CD1c-positive myeloid dendritic cell (primary cell): ENCODE results near the gene MACROD1.

Source experiments
- DNase-seq: peaks from one replicate; pipeline ENCODE4 v3.0.0-alpha.2; 2016; ENCODE audit errors: extremely low spot score

The MACROD1 gene

DNA sequence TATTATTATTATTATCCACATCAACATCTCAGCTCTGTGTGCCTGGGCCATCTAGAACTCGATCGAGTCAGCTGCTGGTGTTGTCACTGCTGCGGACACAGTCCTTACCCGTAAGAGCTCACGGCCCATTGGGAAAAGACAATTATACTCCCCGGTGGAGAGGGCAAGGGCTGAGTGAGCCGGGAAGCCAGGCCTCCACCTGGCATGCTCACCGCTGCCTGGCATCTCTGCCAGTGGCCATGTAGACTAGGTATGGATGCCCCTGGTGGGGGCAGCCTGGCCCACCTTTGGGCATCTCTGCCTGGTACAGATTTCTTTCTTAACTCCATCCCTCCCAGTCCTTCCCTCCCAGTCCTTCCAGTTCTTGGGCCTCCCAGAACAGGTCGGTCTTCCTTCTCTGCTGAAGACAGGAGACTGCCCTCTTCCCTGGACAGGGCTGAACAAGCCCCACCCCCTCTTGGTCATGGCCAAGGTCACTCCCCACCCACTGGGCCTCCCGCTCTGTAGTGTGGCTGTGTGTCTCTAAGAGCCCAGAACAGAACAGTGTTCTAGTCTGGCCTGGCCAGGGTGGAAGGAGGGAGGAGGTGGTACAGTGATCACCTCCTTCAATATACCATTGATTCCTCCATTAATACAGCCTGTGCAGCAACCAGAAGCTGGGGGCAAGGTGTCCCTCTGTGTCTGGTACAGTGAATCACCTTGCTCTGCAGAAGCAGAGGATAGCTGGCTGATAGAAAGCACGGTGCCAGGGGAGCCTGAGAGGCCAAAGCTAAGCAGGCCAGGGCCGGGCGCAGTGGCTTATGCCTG lies 72.5 kb downstream of the MACROD1 start:
- DNase-seq: no peak

DNA sequence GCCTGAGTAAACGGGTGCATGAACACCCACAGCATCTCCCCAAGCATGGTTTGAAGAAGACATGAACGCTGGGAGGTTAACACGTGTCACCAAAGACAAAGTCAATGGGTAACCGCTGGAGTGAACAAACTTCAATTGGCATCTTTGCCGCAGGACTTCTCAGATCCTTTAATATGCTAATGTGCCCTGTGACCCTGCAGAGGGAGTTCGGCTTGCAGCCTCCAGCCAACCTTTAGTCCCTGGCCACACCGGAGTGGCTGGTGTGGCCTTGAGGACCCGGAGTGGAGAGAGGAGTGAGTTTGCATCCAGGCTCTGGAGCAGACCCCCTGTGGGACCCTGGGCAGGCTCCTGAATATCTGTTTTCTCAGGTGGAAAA lies 73.2 kb downstream of the MACROD1 start:
- DNase-seq: no peak

DNA sequence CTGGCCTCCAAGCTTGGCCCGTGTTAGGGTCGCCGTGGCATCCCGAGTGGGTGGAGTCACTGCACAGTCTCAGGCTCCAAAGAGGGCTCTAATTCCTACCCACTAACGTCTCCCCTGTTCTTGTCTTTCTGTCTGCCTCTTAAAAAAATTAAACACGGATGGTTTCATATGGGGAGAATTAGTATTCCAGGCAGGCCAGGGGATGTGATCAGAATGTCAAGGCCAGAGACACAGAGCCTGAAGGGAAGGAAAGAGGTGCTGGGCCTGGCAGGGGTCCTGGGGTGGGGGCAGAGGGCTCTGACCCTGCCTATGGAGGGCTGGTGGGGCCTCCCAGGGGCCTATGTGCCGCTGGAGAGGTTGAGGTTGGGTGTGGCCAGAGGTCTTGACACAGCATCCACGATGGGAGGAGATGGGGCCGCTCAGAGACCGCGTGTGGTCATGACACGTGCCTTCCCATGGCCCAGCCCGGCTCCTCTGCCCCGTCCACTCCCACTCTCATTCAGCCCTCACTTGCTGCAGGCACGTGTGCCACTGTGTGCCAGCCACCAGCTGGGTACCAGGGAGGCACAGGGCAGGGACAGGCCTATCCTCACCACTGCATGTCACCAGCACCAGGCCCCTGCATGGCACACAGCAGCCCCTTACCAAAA lies 73.7 kb downstream of the MACROD1 start:
- DNase-seq: peak; percentile 40

DNA sequence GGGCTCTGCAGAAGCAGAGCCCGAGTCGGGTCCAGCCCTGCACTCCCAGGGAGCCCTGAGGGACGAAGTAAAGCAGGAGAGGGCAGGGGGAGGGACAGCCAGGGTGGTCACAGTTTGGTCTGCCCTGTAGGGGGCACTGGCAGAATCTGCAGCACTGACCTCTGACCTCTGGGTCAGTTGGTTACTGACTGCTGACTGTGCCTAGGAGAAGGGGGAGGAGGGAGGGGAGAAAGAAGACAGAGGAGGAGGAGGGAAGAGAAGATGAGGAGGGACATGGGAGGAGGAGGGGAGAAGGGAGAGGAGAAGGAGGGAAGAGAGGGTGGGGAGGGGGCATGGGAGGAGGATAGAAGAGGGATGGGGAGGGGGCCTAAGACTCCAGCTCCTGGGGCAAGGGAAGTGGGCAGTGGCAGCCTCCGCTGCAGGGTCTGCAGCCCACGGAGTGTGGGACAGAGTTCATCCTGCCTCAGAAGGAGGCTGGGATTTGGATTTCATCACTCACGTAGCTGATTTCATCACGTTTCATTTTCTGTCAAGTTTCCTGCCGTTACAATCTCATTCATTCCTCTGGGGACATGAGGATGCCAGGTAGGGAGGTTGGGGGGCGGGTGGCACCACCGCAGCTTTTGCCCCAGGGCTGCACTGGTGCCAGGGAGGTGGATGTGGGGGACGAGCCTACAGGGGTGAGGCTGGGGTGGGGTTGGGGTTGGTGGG lies 75.0 kb downstream of the MACROD1 start:
- peak; percentile 18 for DNase-seq

DNA sequence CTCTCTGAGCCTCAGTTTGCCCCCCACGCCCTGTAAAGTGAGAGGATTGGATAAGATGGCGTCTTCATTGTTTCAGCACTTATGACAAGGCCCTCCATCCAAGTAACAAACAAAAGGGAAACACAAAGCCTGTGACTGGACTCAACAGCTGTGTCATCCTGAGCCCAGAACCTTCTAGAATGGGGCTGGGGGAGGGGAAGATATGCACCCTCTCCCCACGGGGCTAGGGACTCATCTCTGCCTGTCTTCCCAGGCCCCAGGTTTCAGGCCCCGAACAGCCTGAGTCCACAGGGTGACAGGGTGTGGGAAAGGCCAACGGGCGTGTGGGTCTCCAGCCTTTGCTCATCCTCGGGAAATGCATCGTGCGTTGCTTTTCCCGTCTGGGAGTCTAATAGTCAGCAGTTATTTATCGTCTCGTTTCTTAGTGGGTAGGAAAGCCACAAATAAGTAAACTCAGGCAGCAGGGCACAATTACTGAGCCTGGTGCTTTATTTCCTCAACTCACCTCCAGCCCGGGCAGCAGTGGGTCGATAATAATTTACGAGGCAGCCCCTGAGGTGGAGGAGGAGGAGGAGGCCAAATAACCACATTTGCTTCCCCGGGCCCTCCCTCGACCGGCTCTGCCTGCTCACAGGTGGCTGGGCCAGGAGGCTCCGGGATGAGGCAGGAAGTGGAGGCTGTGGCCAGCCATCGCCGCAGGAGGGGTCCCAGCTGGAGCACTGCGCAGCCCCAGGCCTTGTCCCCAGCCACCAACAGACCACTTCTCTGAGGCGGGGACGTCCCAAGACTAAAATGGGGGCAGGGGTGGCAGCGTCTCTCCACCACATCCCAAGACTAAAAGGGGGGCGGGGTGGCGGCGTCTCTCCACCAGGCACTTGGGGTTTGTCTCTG lies 75.8 kb downstream of the MACROD1 start:
- no peak for DNase-seq

DNA sequence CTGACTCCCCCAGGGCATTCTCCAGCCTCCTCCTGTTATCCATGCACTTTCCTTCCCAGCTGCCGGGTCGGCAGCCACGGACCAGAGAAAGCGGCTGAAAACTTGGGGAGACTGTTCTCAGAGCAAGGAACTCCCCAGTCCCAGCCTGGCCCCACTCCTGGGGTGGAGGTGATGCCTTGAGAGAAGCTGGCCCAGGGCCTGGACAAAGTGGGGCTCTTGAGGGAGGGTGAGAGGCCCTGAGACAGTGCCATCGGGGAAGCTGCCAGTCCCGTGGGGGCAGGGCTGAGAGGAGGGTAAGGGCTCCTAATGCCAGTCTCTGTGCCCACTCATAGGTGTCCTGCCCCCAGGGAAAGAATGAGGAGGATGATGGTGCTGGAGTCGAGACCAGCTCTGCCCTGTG lies 76.4 kb downstream of the MACROD1 start:
- no peak for DNase-seq

DNA sequence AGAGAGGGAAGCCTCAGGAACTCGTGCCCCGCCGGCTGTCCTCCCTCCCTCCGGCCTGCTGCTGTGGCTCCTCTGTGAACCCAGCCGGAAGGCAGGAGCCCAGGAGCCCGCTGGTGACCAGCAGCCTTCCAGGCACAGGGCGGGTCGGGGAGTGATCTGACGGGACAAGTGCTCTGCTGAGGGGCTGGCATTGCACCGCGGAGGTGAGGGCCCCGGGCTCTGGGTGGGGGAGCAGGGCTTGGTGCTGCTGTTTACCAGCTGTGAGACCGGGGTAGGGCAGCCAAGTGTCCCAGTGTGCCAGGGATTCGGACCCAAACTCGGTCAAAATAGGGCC lies 76.9 kb downstream of the MACROD1 start:
- DNase-seq: no peak

DNA sequence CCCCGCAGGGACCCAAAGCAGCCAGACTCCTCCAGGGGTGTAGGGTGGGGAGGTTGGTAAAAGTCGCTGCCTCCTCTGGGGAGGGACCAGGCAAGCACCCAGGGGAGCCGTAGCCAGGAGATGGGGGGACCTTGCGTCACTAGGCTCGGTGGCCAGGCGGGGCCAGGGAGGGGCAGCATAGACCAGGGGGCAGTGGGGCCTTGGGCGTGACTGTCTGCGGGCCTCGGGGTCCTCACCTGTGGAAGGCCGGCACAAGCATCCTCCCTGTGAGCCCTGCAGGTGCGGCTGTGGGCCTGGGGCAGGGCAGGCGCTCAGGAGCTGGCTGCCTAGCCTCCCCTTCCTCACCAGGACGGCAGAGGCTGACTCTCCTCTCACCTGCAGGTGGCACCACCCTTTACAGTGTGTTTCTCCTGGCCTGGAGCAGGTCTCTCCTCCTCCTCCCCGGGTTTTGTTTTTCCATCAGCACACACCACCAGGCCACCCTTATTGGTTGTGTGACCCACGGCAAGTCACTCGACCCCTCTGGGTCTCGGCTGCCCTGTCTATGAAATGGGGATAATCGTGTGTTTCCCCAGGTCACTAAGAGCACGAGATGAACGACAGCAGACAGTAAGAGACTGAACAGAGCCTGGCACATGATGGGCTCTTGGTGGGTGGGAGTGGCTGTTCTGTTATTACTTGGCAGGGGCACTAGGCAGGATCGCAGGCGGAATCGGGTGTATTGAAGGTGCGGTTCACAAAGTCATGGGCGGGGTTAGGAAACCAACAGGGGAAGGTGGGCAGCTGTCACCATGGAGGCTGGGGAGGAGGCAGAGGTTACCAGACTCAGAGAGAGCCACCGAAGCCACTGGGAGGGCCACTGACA lies 77.5 kb downstream of the MACROD1 start:
- DNase-seq: no peak

DNA sequence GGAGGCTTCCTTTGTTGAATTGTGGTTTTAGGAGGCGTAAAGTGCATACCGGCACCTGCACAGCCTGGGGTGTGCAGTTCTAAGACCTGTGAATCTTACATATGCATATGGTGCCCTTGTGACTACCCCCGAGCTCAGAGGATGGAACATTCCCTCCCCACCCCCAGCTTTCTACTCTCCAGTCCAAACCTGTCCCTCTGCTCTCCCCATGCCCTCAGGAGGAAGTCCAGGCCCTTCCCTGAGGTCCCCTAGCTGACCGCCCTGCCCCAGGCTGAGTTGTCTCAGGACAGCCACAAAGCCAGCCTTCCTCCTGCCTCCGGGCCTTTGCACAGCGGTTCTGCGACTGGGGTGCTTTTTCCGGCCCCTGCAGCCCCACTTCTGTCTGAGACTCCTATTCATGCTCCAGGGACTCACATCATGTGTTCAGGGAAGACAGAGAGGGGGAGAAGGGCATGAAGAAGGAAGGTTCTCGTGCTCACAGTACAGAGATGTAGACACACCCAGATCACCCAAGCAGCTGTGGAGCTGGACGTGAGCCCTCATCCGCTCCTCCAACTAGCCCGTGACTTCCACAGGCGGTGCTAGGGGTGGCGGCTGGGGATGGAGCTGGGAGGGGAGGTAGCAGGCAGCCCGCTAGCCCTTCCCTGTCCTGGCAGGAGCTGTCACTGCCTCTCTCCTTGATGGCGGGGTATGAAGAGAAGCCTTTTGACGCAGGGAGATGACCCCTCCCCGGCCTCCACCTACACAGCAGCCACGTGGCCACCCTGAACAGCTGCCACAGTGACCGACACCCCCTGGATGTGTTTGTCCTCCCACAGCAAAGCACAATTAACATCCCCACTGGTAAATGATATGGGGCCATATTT lies 79.4 kb downstream of the MACROD1 start:
- no peak for DNase-seq

DNA sequence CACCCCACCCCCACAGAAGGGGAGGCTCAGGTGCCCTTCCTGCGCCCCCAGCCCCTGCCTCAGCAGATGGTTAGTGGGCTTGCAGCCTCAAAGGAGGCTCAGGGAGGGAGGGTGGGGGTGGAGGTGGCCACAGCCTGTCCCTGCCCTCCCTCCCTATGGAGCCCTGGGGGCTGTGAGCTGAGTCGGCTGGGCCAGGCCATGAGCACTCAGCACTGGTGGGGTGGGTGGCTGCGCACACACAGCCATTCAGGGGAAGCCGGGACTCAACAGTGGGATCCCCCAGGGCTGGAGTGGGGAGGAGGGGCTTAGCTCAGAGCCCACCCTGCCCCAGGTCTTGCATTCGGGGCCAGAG lies 80.0 kb downstream of the MACROD1 start:
- DNase-seq: no peak

DNA sequence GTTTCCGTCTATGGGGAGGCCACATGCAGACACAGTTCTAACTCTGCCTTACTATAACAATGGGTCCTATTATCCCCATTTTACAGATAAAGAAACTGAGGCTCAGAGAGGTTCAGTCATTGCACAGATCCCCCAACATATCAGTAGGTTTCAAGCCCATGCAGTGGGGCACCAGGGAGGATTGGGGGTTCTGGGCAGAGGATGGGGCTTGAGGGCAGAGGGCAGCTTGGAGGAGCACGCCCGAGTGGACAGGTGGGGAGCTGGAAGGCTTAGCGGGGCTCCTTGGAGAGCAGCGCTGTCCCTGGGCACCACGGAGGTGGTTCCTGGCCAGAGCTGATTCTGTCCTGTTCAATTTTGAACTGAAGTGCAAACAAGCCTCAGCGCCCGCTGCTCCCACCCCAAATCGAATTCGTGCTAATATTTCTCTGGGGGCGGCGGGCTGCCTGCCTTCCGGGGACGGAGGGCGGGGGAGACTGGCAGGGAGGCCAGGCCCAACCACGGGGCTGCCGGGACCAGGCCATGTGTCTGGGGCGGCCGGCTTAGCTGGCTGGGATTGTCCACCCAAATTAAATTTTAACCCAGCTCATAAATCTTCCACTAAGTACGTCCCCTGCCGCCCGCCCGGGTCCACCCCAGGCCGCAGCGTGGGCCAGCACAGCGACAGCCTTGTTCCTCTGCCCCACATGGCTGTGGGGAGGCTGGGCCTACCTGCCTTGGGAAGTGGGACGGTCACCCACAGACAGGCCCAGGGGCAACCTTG lies 80.8 kb downstream of the MACROD1 start:
- DNase-seq: no peak

DNA sequence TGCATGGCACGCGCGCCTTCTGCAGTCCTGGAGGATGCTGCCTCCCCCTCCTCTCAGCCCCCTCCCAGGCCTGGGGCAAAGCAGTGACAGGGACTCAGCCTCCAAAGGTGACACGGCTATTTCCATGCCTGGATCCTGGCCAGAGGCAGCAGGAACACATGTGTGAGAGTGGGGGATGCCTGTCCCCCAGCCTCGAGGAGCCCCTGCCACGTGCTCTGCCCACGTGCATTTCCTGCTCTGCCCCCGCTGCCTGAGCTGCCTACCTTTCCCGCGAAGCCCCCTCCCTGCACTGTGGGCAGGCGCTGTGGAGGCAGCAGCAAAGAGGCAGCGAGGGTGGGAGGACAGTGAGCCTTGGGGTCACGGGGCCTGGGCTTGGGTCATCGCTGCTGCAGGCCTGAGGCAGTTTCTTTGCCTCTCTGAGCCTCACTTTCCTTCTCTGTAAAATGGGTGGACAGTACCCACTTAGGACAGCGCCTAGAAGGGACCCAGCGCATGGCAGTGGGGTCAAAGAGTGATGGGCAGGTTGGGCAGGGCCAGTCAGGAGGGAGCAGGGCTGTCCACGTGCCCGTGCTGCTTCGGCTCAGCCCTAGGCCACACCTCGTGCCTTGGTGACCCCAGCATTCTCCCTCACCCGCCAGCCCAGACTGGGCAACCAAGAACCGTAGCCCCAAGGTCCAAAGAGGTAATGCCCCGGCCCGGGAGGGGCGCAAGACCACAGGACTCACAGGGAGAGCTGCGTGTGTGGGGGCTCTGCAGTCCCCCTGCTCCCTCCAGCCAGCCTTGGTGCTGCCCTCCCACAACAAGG lies 81.6 kb downstream of the MACROD1 start:
- no peak for DNase-seq

DNA sequence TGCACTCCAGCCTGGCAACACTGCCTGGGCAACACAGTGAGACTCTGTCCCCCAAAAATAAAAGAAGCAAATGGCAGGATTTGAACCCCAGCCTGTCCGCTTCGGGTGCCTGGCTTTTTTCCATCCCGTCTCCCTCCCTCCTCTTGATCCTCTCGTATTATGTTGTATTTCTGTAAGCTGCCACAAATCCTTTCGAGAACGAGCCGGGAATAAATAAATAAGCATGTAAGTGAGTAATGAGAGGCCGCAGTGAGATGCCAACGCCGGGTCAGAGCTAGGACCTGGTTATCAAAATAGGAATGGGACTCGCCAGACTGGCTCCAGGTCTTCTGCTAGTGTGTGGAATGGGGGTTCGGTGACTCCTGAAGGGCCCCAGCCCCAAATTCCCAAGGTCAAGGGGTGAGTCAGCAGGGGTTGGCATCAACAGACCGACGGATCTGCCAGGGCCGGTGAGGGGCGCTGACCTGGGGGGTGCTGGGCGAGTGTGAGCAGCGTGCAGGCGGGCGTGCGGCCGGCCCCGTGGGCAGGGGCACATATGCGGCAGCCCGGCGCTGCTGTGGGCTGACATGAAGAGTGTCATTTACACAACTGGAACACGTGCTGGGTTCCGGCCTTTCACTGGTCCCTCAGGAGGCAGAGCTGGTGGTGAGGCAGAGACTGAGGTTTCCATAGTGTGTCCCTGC lies 82.4 kb downstream of the MACROD1 start:
- no peak for DNase-seq

DNA sequence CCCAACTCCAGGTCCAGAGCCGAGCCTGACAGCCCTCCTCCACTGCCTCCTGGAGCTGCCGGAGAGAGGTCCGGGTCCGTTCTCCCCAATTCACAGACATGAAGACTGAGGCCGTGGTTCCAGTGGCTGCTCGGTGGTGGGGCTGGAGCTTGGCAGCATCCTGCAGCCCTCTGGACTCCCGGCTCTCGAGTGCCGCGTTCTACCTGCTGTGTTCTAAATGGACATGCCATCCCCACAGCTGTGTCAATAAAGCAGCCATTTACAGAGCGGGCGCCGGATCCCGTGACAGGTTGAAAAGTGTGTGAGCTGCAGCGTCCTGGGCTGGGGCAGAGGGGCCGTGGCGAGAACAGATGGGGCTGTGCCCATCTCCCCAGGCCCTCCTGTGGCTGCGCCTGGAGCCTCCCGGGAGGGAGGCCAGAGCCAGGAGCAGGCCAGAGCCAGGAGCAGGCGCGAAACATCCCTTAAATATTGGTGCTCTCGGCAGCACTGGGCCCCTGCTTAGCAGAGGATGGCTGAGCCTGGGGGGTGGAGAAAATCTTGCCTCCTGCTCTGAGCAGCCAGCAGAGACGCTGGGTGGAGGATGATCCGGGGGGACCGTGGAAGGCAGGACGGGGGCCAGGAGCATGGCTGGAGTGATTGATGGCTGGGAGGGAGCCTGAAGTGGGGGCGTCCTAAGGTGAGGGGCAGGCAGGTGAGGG lies 84.0 kb downstream of the MACROD1 start:
- DNase-seq: no peak

DNA sequence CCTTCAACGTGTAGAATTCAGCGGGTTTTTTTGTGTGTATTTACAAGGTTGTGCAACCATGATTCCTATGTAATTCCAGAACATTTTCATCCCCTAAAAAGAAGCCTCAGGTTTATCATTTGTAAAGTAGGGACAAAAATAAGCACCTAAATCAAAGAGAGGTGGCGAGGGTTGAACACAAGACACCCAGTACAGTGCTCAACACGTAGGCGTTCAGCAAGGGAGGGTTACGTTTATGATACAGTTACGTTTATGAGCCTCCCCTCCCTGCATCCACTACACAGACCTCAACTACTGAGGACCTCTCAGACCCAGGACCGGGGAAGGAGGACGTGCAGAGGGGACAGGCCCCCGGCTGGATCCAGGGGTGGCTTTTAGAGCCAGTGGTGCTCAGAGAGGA lies 85.5 kb downstream of the MACROD1 start:
- DNase-seq: no peak

DNA sequence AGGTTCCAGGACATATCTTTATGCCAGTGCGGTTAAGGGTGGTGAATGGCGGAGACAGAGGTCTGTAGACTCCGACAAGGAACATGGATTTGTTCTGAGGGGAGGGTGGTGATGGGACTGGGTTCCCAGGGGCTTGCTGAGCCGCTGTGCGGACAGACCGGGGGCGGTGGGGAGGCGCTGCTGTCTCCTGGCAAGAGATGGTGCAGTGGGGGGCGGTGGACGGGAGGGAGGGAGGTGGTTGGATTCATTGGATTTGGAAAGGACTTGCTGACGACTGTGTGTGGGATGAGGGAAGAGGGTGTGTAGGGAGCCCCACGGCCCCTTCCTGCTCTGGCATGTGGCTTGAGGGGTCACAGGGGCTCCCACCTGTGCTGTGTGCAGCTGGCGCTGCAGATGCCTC lies 87.0 kb downstream of the MACROD1 start:
- DNase-seq: no peak

DNA sequence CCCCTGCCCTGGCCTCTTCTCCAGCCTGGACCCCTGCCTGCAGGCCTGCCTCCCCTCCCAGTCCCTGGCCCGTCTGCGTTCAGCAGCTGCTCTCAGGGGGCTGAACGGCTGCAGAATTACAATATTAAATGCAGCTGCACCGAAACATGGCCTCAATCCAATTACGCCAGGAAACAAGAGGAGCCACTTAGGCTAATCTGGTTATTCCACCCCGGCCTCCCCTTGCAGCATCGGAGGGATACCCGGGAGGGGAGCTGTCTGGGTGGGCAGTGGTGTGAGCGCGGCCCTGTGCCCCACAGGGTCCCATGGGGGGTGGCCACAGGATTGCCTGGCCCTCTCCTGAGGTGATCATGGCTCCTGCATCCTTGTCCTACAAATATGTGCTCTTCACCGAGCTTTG lies 87.6 kb downstream of the MACROD1 start:
- no peak for DNase-seq
